Smooth muscle cell (in vitro differentiated cells): Measurements from ENCODE around the gene JAG2. TPM values are rescaled to one million over a fixed set of nuclear protein-coding genes. Genes with fewer than 3 reads are reported as not detected.

Experiments
- DNase-seq: peaks from one replicate; lab custom pipeline; 2025; ENCODE audit not compliant: unreplicated experiment; lab: John Stamatoyannopoulos, UW
- H2AFZ ChIP-seq: fragments of 200-600 bp; sonication (generic); 2 replicates; pipeline ENCODE4 v1.6.0; 2016; ENCODE audit warnings: antibody characterized with exemption, low read depth, mild to moderate bottlenecking
- H3F3A ChIP-seq: fragments of 200-600 bp; sonication (generic); 2 replicates; pipeline ENCODE4 v1.6.0; 2017; ENCODE audit warnings: antibody characterized with exemption, low read depth
- H3K27ac ChIP-seq: fragments of 200-600 bp; sonication (generic); 2 replicates; pipeline ENCODE4 v1.5.1; 2016; ENCODE audit warnings: low read depth, mild to moderate bottlenecking
- H3K27me3 ChIP-seq: fragments of 200-600 bp; sonication (generic); 2 replicates; pipeline ENCODE4 v1.6.1; 2016; ENCODE audit warnings: low read depth, mild to moderate bottlenecking
- H3K36me3 ChIP-seq: fragments of 200-600 bp; sonication (generic); 2 replicates; pipeline ENCODE4 v1.5.1; 2016; ENCODE audit warnings: low read depth
- H3K4me1 ChIP-seq: fragments of 200-600 bp; sonication (generic); 2 replicates; pipeline ENCODE4 v1.5.1; 2016; ENCODE audit warnings: low read depth
- H3K4me2 ChIP-seq: fragments of 200-600 bp; sonication (generic); 2 replicates; pipeline ENCODE4 v1.6.0; 2016; ENCODE audit warnings: mild to moderate bottlenecking
- H3K4me3 ChIP-seq: fragments of 200-600 bp; sonication (generic); 2 replicates; pipeline ENCODE4 v1.5.1; 2016; ENCODE audit warnings: mild to moderate bottlenecking
- H3K79me2 ChIP-seq: fragments of 200-600 bp; sonication (generic); 2 replicates; pipeline ENCODE4 v1.6.0; 2016; ENCODE audit warnings: low read depth, mild to moderate bottlenecking
- H3K9ac ChIP-seq: fragments of 200-600 bp; sonication (generic); 2 replicates; pipeline ENCODE4 v1.6.0; 2016; ENCODE audit warnings: low read depth
- H3K9me3 ChIP-seq: fragments of 200-600 bp; sonication (generic); replicated peaks from 2 replicates; pipeline ENCODE4 v1.5.1; 2016; ENCODE audit warnings: low read depth
- H4K20me1 ChIP-seq: fragments of 200-600 bp; sonication (generic); 2 replicates; pipeline ENCODE4 v1.6.0; 2016; ENCODE audit warnings: low read depth
- CTCF ChIP-seq: fragments of 200-600 bp; sonication (generic); IDR thresholded peaks from 2 replicates; pipeline ENCODE4 v1.5.1; 2017; ENCODE audit warnings: borderline replicate concordance, mild to moderate bottlenecking, antibody characterized with exemption; ENCODE audit not compliant: insufficient read depth, poor library complexity, severe bottlenecking
- WGBS: methylation state at CpG from one replicate; pipeline ENCODE4 v1.1.7; 2016; ENCODE audit warnings: low lambda C conversion rate; 5-methylcytosine and 5-hydroxymethylcytosine counted together
- polyA plus RNA-seq: library from polyadenylated mRNA; unstranded; fragments of >200 nt; fragmentation: Nextera tagmentation; extraction: Ambion mirVana; gene quantifications from 2 replicates; pipeline ENCODE4 v1.2.1, GENCODE V29; 2016
- total RNA-seq: library from RNA; depleted of rRNA; stranded (reverse); fragments of >200 nt; gene quantifications from 2 replicates; pipeline ENCODE4 v1.2.3, GENCODE V29; 2014

The JAG2 gene
- total and polyA plus RNA-seq, 2 experiments from 2014 or later: 5.0 to 5.8 TPM

- Histone ChIP-seq H3K79me2 (no peaks in the 10 kb centered on the region), H3K27me3 (peaks cover 25% of the 10 kb centered on the region), H3K4me1 (no peaks in the 10 kb centered on the region), H2AFZ (no peak overlapping the region), H4K20me1 (peaks cover 34% of the 10 kb centered on the region), H3K4me2 (no peak overlapping the region), H3K36me3 (no peaks in the 10 kb centered on the region), H3F3A (no peaks in the 10 kb centered on the region), H3K27ac (no peak overlapping the region), H3K4me3 (no peak overlapping the region), H3K9me3 (no peaks in the 10 kb centered on the region), H3K9ac (no peak overlapping the region)
- WGBS: 68% methylated on average over 19 of the region's 19 CpGs
- no peak for TF ChIP-seq CTCF
- no peak for DNase-seq
These were observed 2.6 kb upstream of the JAG2 start for GRCh38 chr14:105171004-105171673.

- Histone ChIP-seq H3K4me3 (no peak overlapping the region), H3K4me1 (no peaks in the 10 kb centered on the region), H3K36me3 (no peaks in the 10 kb centered on the region), H3K9me3 (no peaks in the 10 kb centered on the region), H3K79me2 (no peaks in the 10 kb centered on the region), H4K20me1 (peaks cover 40% of the 10 kb centered on the region), H3F3A (no peaks in the 10 kb centered on the region), H3K27me3 (peaks cover 26% of the 10 kb centered on the region), H3K4me2 (no peak overlapping the region), H3K9ac (no peak overlapping the region), H2AFZ (no peak overlapping the region), H3K27ac (no peak overlapping the region)
- WGBS: 78% methylated on average over 22 of the region's 22 CpGs
- no peak for DNase-seq
- TF ChIP-seq CTCF: no peak
These were observed 1.4 kb upstream of the JAG2 start for GRCh38 chr14:105169776-105170655.

GRCh38 chr14:105168979-105169507 lies 467 bp upstream of the JAG2 start:
- H3K4me3 ChIP-seq: peak overlapping the region; percentile 24
- no peaks in the 10 kb centered on the region for H3K36me3 ChIP-seq
- TF ChIP-seq CTCF: peak; percentile 49
- H3K9me3 ChIP-seq: no peaks in the 10 kb centered on the region
- DNase-seq: no peak
- H3F3A ChIP-seq: no peaks in the 10 kb centered on the region
- no peak overlapping the region for H3K27ac ChIP-seq
- H3K27me3 ChIP-seq: peaks cover 26% of the 10 kb centered on the region
- H4K20me1 ChIP-seq: peaks cover 50% of the 10 kb centered on the region
- no peak overlapping the region for H3K9ac ChIP-seq
- no peaks in the 10 kb centered on the region for H3K79me2 ChIP-seq
- H3K4me2 ChIP-seq: peak overlapping the region; percentile 83
- H3K4me1 ChIP-seq: no peaks in the 10 kb centered on the region
- H2AFZ ChIP-seq: no peak overlapping the region
- 9% methylated on average over 44 of the region's 54 CpGs for WGBS
